ENCODE measurements around the gene MYD88. TPM values are rescaled to one million over a fixed set of nuclear protein-coding genes. Genes with fewer than 3 reads are reported as not detected.

Gene MYD88
- total RNA-seq, 2 experiments from 2014 or later: 16.3 to 29.4 TPM

- Histone ChIP-seq H3K4me2 (ENCODE audit: low read length) (no peak overlapping the region), H3K36me3 (ENCODE audit: insufficient read depth, low read length) (peaks cover 20% of the 10 kb centered on the region), H3K79me2 (ENCODE audit: insufficient read depth, low read depth, low read length) (peaks cover 6% of the 10 kb centered on the region; the same call in 1 of the 2 replicates), H3K9me2 (ENCODE audit: insufficient read depth, low read length) (no peaks in the 10 kb centered on the region), H4K20me1 (ENCODE audit: insufficient read depth, low read length) (no peaks in the 10 kb centered on the region; the same call in 1 of the 2 replicates), H3K27ac (ENCODE audit: low read depth, low read length, poor library complexity, severe bottlenecking) (no peak overlapping the region), H3K4me3 (ENCODE audit: low read depth, low read length, poor library complexity, severe bottlenecking) (no peak overlapping the region), H3K9me3 (ENCODE audit: low read length) (peaks cover 2% of the 10 kb centered on the region), H3K4me1 (ENCODE audit: insufficient read depth, low read length, poor library complexity, severe bottlenecking) (peaks cover 17% of the 10 kb centered on the region), H2AFZ (ENCODE audit: low read length) (no peak overlapping the region)
- no peak for TF ChIP-seq EZH2phosphoT487 (IDR thresholded peaks at IDR 0.05; ENCODE audit: borderline replicate concordance, low read depth, low read length)
- no peak for TF ChIP-seq CTCF (conservative IDR thresholded peaks at IDR 0.05; ENCODE audit: low read length)
- BruUV-seq (replicated peaks): no TSS peak
- POLR2A ChIA-PET: no interaction called here
- CTCF ChIA-PET (ENCODE audit: unreplicated experiment): no interaction called here
- DNase-seq (ENCODE audit: low spot score): no peak
- intact Hi-C loops (cut with micrococcal nuclease; ENCODE audit: unreplicated experiment): no loop called here
Observed at GRCh38 chr3:38141173-38141951, 2.9 kb downstream of the MYD88 start.

GRCh38 chr3:38141952-38142273 is 3.5 kb downstream of the MYD88 start:
- peaks cover 8% of the 10 kb centered on the region for H3K9me3 ChIP-seq (ENCODE audit: low read length)
- no peak overlapping the region for H3K27ac ChIP-seq (ENCODE audit: low read depth, low read length, poor library complexity, severe bottlenecking)
- no peak overlapping the region for H3K4me2 ChIP-seq (ENCODE audit: low read length)
- no peaks in the 10 kb centered on the region for H3K9me2 ChIP-seq (ENCODE audit: insufficient read depth, low read length)
- TF ChIP-seq EZH2phosphoT487 (IDR thresholded peaks at IDR 0.05; ENCODE audit: borderline replicate concordance, low read depth, low read length) (no peak), CTCF (conservative IDR thresholded peaks at IDR 0.05; ENCODE audit: low read length) (no peak)
- no TSS peak for BruUV-seq (replicated peaks)
- no peak overlapping the region for H3K4me3 ChIP-seq (ENCODE audit: low read depth, low read length, poor library complexity, severe bottlenecking)
- POLR2A ChIA-PET: no interaction called here
- H2AFZ ChIP-seq (ENCODE audit: low read length): no peak overlapping the region
- no peaks in the 10 kb centered on the region for H4K20me1 ChIP-seq (ENCODE audit: insufficient read depth, low read length)
- intact Hi-C loops (cut with micrococcal nuclease; ENCODE audit: unreplicated experiment): no loop called here
- H3K4me1 ChIP-seq (ENCODE audit: insufficient read depth, low read length, poor library complexity, severe bottlenecking): peaks cover 17% of the 10 kb centered on the region
- no peak for DNase-seq (ENCODE audit: low spot score)
- peaks cover 4% of the 10 kb centered on the region; the same call in 1 of the 2 replicates for H3K79me2 ChIP-seq (ENCODE audit: insufficient read depth, low read depth, low read length)
- CTCF ChIA-PET (ENCODE audit: unreplicated experiment): no interaction called here
- H3K36me3 ChIP-seq (ENCODE audit: insufficient read depth, low read length): peaks cover 20% of the 10 kb centered on the region

GRCh38 chr3:38142959-38143358 is 4.5 kb downstream of the MYD88 start:
- ChIA-PET POLR2A (no interaction called here), CTCF (ENCODE audit: unreplicated experiment) (no interaction called here)
- no TSS peak for BruUV-seq (replicated peaks)
- intact Hi-C loops (cut with micrococcal nuclease; ENCODE audit: unreplicated experiment): no loop called here
- Histone ChIP-seq H4K20me1 (ENCODE audit: insufficient read depth, low read length) (no peaks in the 10 kb centered on the region), H3K4me2 (ENCODE audit: low read length) (no peak overlapping the region), H3K4me1 (ENCODE audit: insufficient read depth, low read length, poor library complexity, severe bottlenecking) (peaks cover 11% of the 10 kb centered on the region), H2AFZ (ENCODE audit: low read length) (no peak overlapping the region), H3K9me3 (ENCODE audit: low read length) (peaks cover 18% of the 10 kb centered on the region), H3K9me2 (ENCODE audit: insufficient read depth, low read length) (no peaks in the 10 kb centered on the region), H3K79me2 (ENCODE audit: insufficient read depth, low read depth, low read length) (peaks cover 4% of the 10 kb centered on the region; the same call in 1 of the 2 replicates), H3K36me3 (ENCODE audit: insufficient read depth, low read length) (peaks cover 20% of the 10 kb centered on the region), H3K4me3 (ENCODE audit: low read depth, low read length, poor library complexity, severe bottlenecking) (no peak overlapping the region), H3K27ac (ENCODE audit: low read depth, low read length, poor library complexity, severe bottlenecking) (no peak overlapping the region)
- TF ChIP-seq EZH2phosphoT487 (IDR thresholded peaks at IDR 0.05; ENCODE audit: borderline replicate concordance, low read depth, low read length): no peak
- TF ChIP-seq CTCF (conservative IDR thresholded peaks at IDR 0.05; ENCODE audit: low read length): no peak
- DNase-seq (ENCODE audit: low spot score): no peak
